Measurements from ENCODE around the gene AFTPH.

The AFTPH gene

GRCh38 chr2:64523666-64524603 lies at the start of gene AFTPH:
Gene AFTPH, plus strand, starts transcription at chr2:64524328. Its CDS starts 27,147 bp downstream, at chr2:64551475.
- Mint-ChIP-seq H3K27ac (peak within 1 kb of the TSS; percentile 100), H3K27me3 (no peaks in the 10 kb centered on the region), H3K4me1 (ENCODE audit: low read depth) (peaks cover 35% of the 10 kb centered on the region), H3K36me3 (peaks cover 5% of the 10 kb centered on the region), H3K4me3 (peak within 1 kb of the TSS; percentile 97), H3K9me3 (ENCODE audit: low read depth) (no peaks in the 10 kb centered on the region)

GRCh38 chr2:64474636-64475035 lies 49.5 kb upstream of the AFTPH start:
- no peaks in the 10 kb centered on the region for H3K27me3 Mint-ChIP-seq
- no peaks in the 10 kb centered on the region for H3K9me3 Mint-ChIP-seq (ENCODE audit: low read depth)
- peaks cover 16% of the 10 kb centered on the region for H3K4me1 Mint-ChIP-seq (ENCODE audit: low read depth)
- H3K27ac Mint-ChIP-seq = no peak overlapping the region
- H3K4me3 Mint-ChIP-seq = no peak overlapping the region
- no peaks in the 10 kb centered on the region for H3K36me3 Mint-ChIP-seq

- Mint-ChIP-seq H3K27ac (no peak overlapping the region), H3K9me3 (ENCODE audit: low read depth) (no peaks in the 10 kb centered on the region), H3K27me3 (no peaks in the 10 kb centered on the region), H3K4me1 (ENCODE audit: low read depth) (peaks cover 18% of the 10 kb centered on the region), H3K36me3 (no peaks in the 10 kb centered on the region), H3K4me3 (no peak overlapping the region)
These were observed 47.1 kb upstream of the AFTPH start for GRCh38 chr2:64477037-64477436.

- Mint-ChIP-seq H3K4me1 (ENCODE audit: low read depth) (peaks cover 18% of the 10 kb centered on the region), H3K9me3 (ENCODE audit: low read depth) (no peaks in the 10 kb centered on the region), H3K4me3 (no peak overlapping the region), H3K36me3 (no peaks in the 10 kb centered on the region), H3K27ac (no peak overlapping the region), H3K27me3 (no peaks in the 10 kb centered on the region)
These were observed 46.1 kb upstream of the AFTPH start for GRCh38 chr2:64477979-64478378.

- Mint-ChIP-seq H3K9me3 (ENCODE audit: low read depth) (no peaks in the 10 kb centered on the region), H3K27me3 (no peaks in the 10 kb centered on the region), H3K4me3 (no peak overlapping the region), H3K4me1 (ENCODE audit: low read depth) (peaks cover 18% of the 10 kb centered on the region), H3K27ac (no peak overlapping the region), H3K36me3 (no peaks in the 10 kb centered on the region)
These were observed 45.5 kb upstream of the AFTPH start for GRCh38 chr2:64478502-64479230.

GRCh38 chr2:64479259-64480117 lies 44.6 kb upstream of the AFTPH start:
- no peak overlapping the region for H3K27ac Mint-ChIP-seq
- no peak overlapping the region for H3K4me3 Mint-ChIP-seq
- H3K4me1 Mint-ChIP-seq (ENCODE audit: low read depth) = peaks cover 16% of the 10 kb centered on the region
- H3K36me3 Mint-ChIP-seq = no peaks in the 10 kb centered on the region
- H3K27me3 Mint-ChIP-seq = no peaks in the 10 kb centered on the region
- no peaks in the 10 kb centered on the region for H3K9me3 Mint-ChIP-seq (ENCODE audit: low read depth)

- H3K27ac Mint-ChIP-seq = no peak overlapping the region
- peaks cover under 1% of the 10 kb centered on the region for H3K27me3 Mint-ChIP-seq
- no peak overlapping the region for H3K4me3 Mint-ChIP-seq
- no peaks in the 10 kb centered on the region for H3K36me3 Mint-ChIP-seq
- no peaks in the 10 kb centered on the region for H3K9me3 Mint-ChIP-seq (ENCODE audit: low read depth)
- H3K4me1 Mint-ChIP-seq (ENCODE audit: low read depth) = peaks cover 16% of the 10 kb centered on the region
These were observed 42.5 kb upstream of the AFTPH start for GRCh38 chr2:64481665-64482064.

GRCh38 chr2:64482243-64482642 lies 41.9 kb upstream of the AFTPH start:
- Mint-ChIP-seq H3K36me3 (no peaks in the 10 kb centered on the region), H3K4me3 (no peak overlapping the region), H3K27me3 (peaks cover 2% of the 10 kb centered on the region), H3K9me3 (ENCODE audit: low read depth) (no peaks in the 10 kb centered on the region), H3K4me1 (ENCODE audit: low read depth) (peaks cover 16% of the 10 kb centered on the region), H3K27ac (no peak overlapping the region)

GRCh38 chr2:64482765-64483504 lies 41.2 kb upstream of the AFTPH start:
- Mint-ChIP-seq H3K27me3 (peaks cover 2% of the 10 kb centered on the region), H3K27ac (no peak overlapping the region), H3K9me3 (ENCODE audit: low read depth) (no peaks in the 10 kb centered on the region), H3K36me3 (no peaks in the 10 kb centered on the region), H3K4me1 (ENCODE audit: low read depth) (peaks cover 16% of the 10 kb centered on the region), H3K4me3 (no peak overlapping the region)

- Mint-ChIP-seq H3K4me1 (ENCODE audit: low read depth) (peaks cover 9% of the 10 kb centered on the region), H3K9me3 (ENCODE audit: low read depth) (no peaks in the 10 kb centered on the region), H3K27me3 (peaks cover 2% of the 10 kb centered on the region), H3K27ac (no peak overlapping the region), H3K4me3 (no peak overlapping the region), H3K36me3 (no peaks in the 10 kb centered on the region)
These were observed 38.8 kb upstream of the AFTPH start for GRCh38 chr2:64485331-64485730.

- H3K27ac Mint-ChIP-seq = no peak overlapping the region
- peaks cover 9% of the 10 kb centered on the region for H3K4me1 Mint-ChIP-seq (ENCODE audit: low read depth)
- no peaks in the 10 kb centered on the region for H3K36me3 Mint-ChIP-seq
- H3K4me3 Mint-ChIP-seq = no peak overlapping the region
- H3K27me3 Mint-ChIP-seq = peaks cover 2% of the 10 kb centered on the region
- H3K9me3 Mint-ChIP-seq (ENCODE audit: low read depth) = no peaks in the 10 kb centered on the region
These were observed 38.2 kb upstream of the AFTPH start for GRCh38 chr2:64485961-64486360.

- Mint-ChIP-seq H3K9me3 (ENCODE audit: low read depth) (no peaks in the 10 kb centered on the region), H3K4me1 (ENCODE audit: low read depth) (peaks cover 9% of the 10 kb centered on the region), H3K27me3 (peaks cover 2% of the 10 kb centered on the region), H3K27ac (no peak overlapping the region), H3K4me3 (no peak overlapping the region), H3K36me3 (no peaks in the 10 kb centered on the region)
These were observed 36.7 kb upstream of the AFTPH start for GRCh38 chr2:64487256-64488049.

- no peaks in the 10 kb centered on the region for H3K36me3 Mint-ChIP-seq
- no peak overlapping the region for H3K27ac Mint-ChIP-seq
- H3K4me3 Mint-ChIP-seq = no peak overlapping the region
- peaks cover 9% of the 10 kb centered on the region for H3K4me1 Mint-ChIP-seq (ENCODE audit: low read depth)
- peaks cover 2% of the 10 kb centered on the region for H3K27me3 Mint-ChIP-seq
- H3K9me3 Mint-ChIP-seq (ENCODE audit: low read depth) = no peaks in the 10 kb centered on the region
These were observed 35.8 kb upstream of the AFTPH start for GRCh38 chr2:64488050-64488974.
